Measurements from ENCODE around the gene FAM81A. TPM values are rescaled to one million over a fixed set of nuclear protein-coding genes. Genes with fewer than 3 reads are reported as not detected.

The FAM81A gene
- total and polyA plus RNA-seq, 4 donors: under 0.01 to 0.13 (median 0.07) TPM

DNA sequence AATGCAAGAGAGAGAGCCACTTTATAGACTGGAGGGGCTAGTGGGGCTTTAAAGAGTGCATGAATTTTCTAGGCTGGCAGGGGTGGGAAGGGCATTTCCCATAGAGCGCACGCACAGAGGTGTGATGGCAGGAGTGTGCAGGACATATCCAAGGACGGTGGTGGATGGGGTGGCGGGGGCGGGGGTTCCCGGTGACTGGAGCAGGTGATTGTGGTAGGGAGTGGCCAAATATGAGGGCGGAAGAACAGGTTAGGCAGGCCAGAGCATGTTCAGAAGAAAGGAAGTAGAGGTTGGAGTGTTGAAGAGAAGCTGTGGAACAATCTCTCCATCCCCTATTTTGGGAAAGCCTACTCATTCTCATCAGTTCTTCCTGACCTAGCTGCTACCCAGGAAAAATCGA lies 18.1 kb downstream of the FAM81A start:
- Histone ChIP-seq H3K9me3 (ENCODE audit: control insufficient read depth in 4 of 4, low read length in 3 of 4) (no peaks in the 10 kb centered on the region), H3K9ac (ENCODE audit: low read depth in 1 of 2, low read length in 2 of 2) (no peak overlapping the region), H3K4me1 (ENCODE audit: control insufficient read depth in 4 of 4, insufficient read depth in 4 of 4, low read length in 3 of 4) (no peaks in the 10 kb centered on the region), H3K27ac (ENCODE audit: low read depth in 1 of 2, low read length in 2 of 2) (no peak overlapping the region), H3K4me3 (ENCODE audit: low read depth in 1 of 3, low read length in 3 of 3) (no peak overlapping the region), H3K27me3 (ENCODE audit: control insufficient read depth in 4 of 4, insufficient read depth in 4 of 4, low read length in 3 of 4) (no peaks in the 10 kb centered on the region), H3K36me3 (ENCODE audit: control insufficient read depth in 4 of 4, insufficient read depth in 3 of 4, low read depth in 1 of 4, low read length in 3 of 4) (no peaks in the 10 kb centered on the region)
- TF ChIP-seq ATF3 (IDR thresholded peaks at IDR 0.05) (no peak), REST (IDR thresholded peaks at IDR 0.05) (no peak), RAD21 (IDR thresholded peaks at IDR 0.05) (no peak), JUND (IDR thresholded peaks at IDR 0.05) (no peak), HNF4A (conservative IDR thresholded peaks at IDR 0.05) (no peak), ZBTB33 (IDR thresholded peaks at IDR 0.05) (no peak), YY1 (IDR thresholded peaks at IDR 0.05) (no peak), MAX (IDR thresholded peaks at IDR 0.05) (no peak), TAF1 (conservative IDR thresholded peaks at IDR 0.05) (no peak), SP1 (IDR thresholded peaks at IDR 0.05) (no peak), HNF4G (IDR thresholded peaks at IDR 0.05) (no peak), GABPA (IDR thresholded peaks at IDR 0.05 in 1 of 2, conservative IDR thresholded peaks at IDR 0.05 in 1 of 2) (no peak), FOXA1 (IDR thresholded peaks at IDR 0.05) (no peak), EGR1 (IDR thresholded peaks at IDR 0.05; ENCODE audit: low read depth in 2 of 2) (no peak), FOXA2 (IDR thresholded peaks at IDR 0.05) (no peak), NR2F2 (IDR thresholded peaks at IDR 0.05) (no peak), RXRA (IDR thresholded peaks at IDR 0.05) (no peak)
- TF ChIP-seq, protein P1, sequence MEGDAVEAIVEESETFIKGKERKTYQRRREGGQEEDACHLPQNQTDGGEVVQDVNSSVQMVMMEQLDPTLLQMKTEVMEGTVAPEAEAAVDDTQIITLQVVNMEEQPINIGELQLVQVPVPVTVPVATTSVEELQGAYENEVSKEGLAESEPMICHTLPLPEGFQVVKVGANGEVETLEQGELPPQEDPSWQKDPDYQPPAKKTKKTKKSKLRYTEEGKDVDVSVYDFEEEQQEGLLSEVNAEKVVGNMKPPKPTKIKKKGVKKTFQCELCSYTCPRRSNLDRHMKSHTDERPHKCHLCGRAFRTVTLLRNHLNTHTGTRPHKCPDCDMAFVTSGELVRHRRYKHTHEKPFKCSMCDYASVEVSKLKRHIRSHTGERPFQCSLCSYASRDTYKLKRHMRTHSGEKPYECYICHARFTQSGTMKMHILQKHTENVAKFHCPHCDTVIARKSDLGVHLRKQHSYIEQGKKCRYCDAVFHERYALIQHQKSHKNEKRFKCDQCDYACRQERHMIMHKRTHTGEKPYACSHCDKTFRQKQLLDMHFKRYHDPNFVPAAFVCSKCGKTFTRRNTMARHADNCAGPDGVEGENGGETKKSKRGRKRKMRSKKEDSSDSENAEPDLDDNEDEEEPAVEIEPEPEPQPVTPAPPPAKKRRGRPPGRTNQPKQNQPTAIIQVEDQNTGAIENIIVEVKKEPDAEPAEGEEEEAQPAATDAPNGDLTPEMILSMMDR (IDR thresholded peaks at IDR 0.05; ENCODE audit: low read depth, low read length, missing input control): no peak
- DNase-seq (ENCODE audit: low spot score): no peak
- 73% methylated on average over 8 of the region's 8 CpGs for WGBS

Measured in liver (tissue), 9 donors.